Measurements from ENCODE around the gene SLC22A17. TPM values are rescaled to one million over a fixed set of nuclear protein-coding genes. Genes with fewer than 3 reads are reported as not detected.

SLC22A17 gene
- total and polyA plus RNA-seq, 2 of the 8 experiments (the other 6 are each of a cell fraction or from before 2014, with no cell fraction given), result 43.0 to 49.0 TPM

DNA sequence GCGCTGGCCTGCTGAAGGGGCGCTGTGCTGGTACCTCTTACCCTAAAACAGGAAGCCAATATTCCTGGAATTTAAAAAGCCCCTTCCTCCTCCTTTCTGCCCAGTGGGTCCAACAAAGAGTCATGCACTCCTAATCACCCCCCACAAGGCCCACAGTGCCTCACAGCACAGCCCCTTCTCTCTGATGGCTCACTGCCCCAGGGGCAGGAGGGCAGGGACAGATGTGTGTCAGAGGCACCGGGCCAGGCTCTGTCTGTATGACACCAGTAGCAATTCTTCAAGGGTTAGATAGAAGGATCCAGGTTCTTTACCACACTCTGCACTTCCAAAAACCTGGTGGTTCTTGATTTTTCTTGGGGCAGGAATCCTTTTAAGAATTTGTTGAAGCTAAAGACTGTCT, 46.4 kb upstream of the SLC22A17 start:
- Histone ChIP-seq H3K9ac (replicated peaks in 1 of 4; ENCODE audit: extremely low read depth in 1 of 4, low read depth in 3 of 4, low read length in 3 of 4) (no peak overlapping the region), H3K79me2 (ENCODE audit: control insufficient read depth in 1 of 2, insufficient read depth in 2 of 2, low read length in 2 of 2) (no peaks in the 10 kb centered on the region), H4K8ac (ENCODE audit: extremely low read depth, insufficient read depth, low read length) (no peak overlapping the region), H3K56ac (replicated peaks; ENCODE audit: insufficient read length, low read depth, low read length) (no peak overlapping the region), H2BK120ac (replicated peaks; ENCODE audit: low read depth, low read length) (no peak overlapping the region), H3K27ac (ENCODE audit: low read depth, low read length) (no peak overlapping the region), H2BK20ac (ENCODE audit: low read length) (no peak overlapping the region), H3K23ac (ENCODE audit: insufficient read length) (no peak overlapping the region), H2AFZ (ENCODE audit: low read length) (no peak overlapping the region), H3K27me3 (replicated peaks in 1 of 4; ENCODE audit: control insufficient read depth in 3 of 4, extremely low read depth in 1 of 4, insufficient read depth in 3 of 4, low read length in 3 of 4) (no peaks in the 10 kb centered on the region; a peak in 1 of 7 replicates), H3K4me3 (ENCODE audit: extremely low read depth in 1 of 4, insufficient read depth in 2 of 4, low read depth in 3 of 4, low read length in 4 of 4) (no peak overlapping the region), H4K20me1 (replicated peaks in 1 of 2; ENCODE audit: control insufficient read depth in 1 of 2, insufficient read depth in 2 of 2, low read length in 2 of 2) (peaks cover 0 to 2% of the 10 kb centered on the region in 2 experiments), H4K5ac (ENCODE audit: insufficient read length, low read depth, low read length) (no peak overlapping the region), H3K4me1 (replicated peaks in 1 of 4; ENCODE audit: control insufficient read depth in 3 of 4, insufficient read depth in 4 of 4, low read length in 3 of 4) (no peaks in the 10 kb centered on the region; a peak in 1 of 7 replicates), H2BK5ac (ENCODE audit: low read depth, low read length) (no peak overlapping the region), H4K91ac (replicated peaks; ENCODE audit: insufficient read length, low read length) (no peak overlapping the region), H2AK5ac (ENCODE audit: low read depth, low read length) (no peak overlapping the region), H3K18ac (ENCODE audit: extremely low read depth, low read length) (no peak overlapping the region), H3K23me2 (ENCODE audit: low read depth, low read length) (no peaks in the 10 kb centered on the region), H2BK12ac (ENCODE audit: low read depth, low read length) (no peak overlapping the region), H3K14ac (ENCODE audit: insufficient read length) (no peak overlapping the region), H3K4ac (replicated peaks; ENCODE audit: insufficient read length, low read depth, low read length) (no peak overlapping the region), H2BK15ac (ENCODE audit: low read length) (no peak overlapping the region), H3K9me3 (ENCODE audit: insufficient read depth in 2 of 2, low read depth in 1 of 2, low read length in 1 of 2) (no peaks in the 10 kb centered on the region), H3K36me3 (ENCODE audit: control insufficient read depth in 2 of 4, insufficient read depth in 4 of 4, low read length in 3 of 4) (no peaks in the 10 kb centered on the region), H3K79me1 (ENCODE audit: low read depth, low read length) (no peaks in the 10 kb centered on the region), H3K4me2 (ENCODE audit: insufficient read depth in 1 of 2, low read depth in 2 of 2, low read length in 2 of 2) (no peak overlapping the region)
- DNase-seq (ENCODE audit: low read depth in 1 of 2, low spot score in 2 of 2) (no peak), FAIRE-seq (no peak)
- POLR2A ChIA-PET (ENCODE audit: partially characterized antibody), result no interaction called here
- CTCF ChIA-PET (ENCODE audit: partially characterized antibody), result interaction anchor here (1.8 kb wide), 1 partner anchor 12 kb away, joined by 4 read pairs; no protein-coding TSS in a partner anchor
- 93% methylated on average over 3 of the region's 3 CpGs; no CpG with 5 or more reads in 1 of the 2 experiments for WGBS, 2 experiments (ENCODE audit: extremely low coverage in 1 of 2, insufficient coverage in 1 of 2, insufficient read length in 1 of 2, insufficient replicate concordance in 2 of 2, low coverage in 1 of 2, low lambda C conversion rate in 2 of 2, missing lambda C conversion rate in 1 of 2)
- TF ChIP-seq FOSL1 (IDR thresholded peaks at IDR 0.05; ENCODE audit: insufficient read depth, low read depth, low read length) (no peak), MAFK (IDR thresholded peaks at IDR 0.05; ENCODE audit: low read depth, low read length) (no peak)

All from H1 (cell line).